NCI-H2081 (cell line): Measurements from ENCODE around the gene RAPGEF1.
A peak's percentile ranks its signal among the peaks of the same experiment; 100 is the strongest.

ENCODE experiments used
- DNase-seq, 2 experiments: peaks; one replicate each; lab custom pipeline; 2025; lab: John Stamatoyannopoulos, UW

Gene RAPGEF1

GRCh38 chr9:131707733-131708157 is 32.1 kb downstream of the RAPGEF1 start:
- no peak for DNase-seq

GRCh38 chr9:131707050-131707449 is 32.8 kb downstream of the RAPGEF1 start:
- no peak for DNase-seq

- DNase-seq: no peak
Measured at GRCh38 chr9:131706608-131706970, 33.3 kb downstream of the RAPGEF1 start.

- DNase-seq: no peak
Measured at GRCh38 chr9:131704988-131705387, 34.9 kb downstream of the RAPGEF1 start.

- DNase-seq: peak; percentile 12 to 48
Measured at GRCh38 chr9:131704141-131704983, 35.5 kb downstream of the RAPGEF1 start.

GRCh38 chr9:131703697-131704096 is 36.2 kb downstream of the RAPGEF1 start:
- DNase-seq: no peak

- no peak for DNase-seq
Measured at GRCh38 chr9:131702911-131703310, 37.0 kb downstream of the RAPGEF1 start.

- no peak for DNase-seq
Measured at GRCh38 chr9:131701789-131702337, 38.0 kb downstream of the RAPGEF1 start.

- no peak for DNase-seq
Measured at GRCh38 chr9:131701436-131701781, 38.5 kb downstream of the RAPGEF1 start.

- DNase-seq: no peak
Measured at GRCh38 chr9:131700765-131701435, 39.0 kb downstream of the RAPGEF1 start.

GRCh38 chr9:131700076-131700475 is 39.8 kb downstream of the RAPGEF1 start:
- DNase-seq: no peak

GRCh38 chr9:131698618-131698985 is 41.3 kb downstream of the RAPGEF1 start:
- DNase-seq: no peak

- DNase-seq: no peak
Measured at GRCh38 chr9:131697908-131698617, 41.8 kb downstream of the RAPGEF1 start.

GRCh38 chr9:131697097-131697496 is 42.8 kb downstream of the RAPGEF1 start:
- no peak for DNase-seq

GRCh38 chr9:131695836-131696460 is 43.9 kb downstream of the RAPGEF1 start:
- no peak for DNase-seq

- DNase-seq: no peak
Measured at GRCh38 chr9:131695366-131695765, 44.5 kb downstream of the RAPGEF1 start.

- DNase-seq: no peak
Measured at GRCh38 chr9:131693651-131694597, 46.0 kb downstream of the RAPGEF1 start.

- no peak for DNase-seq
Measured at GRCh38 chr9:131692612-131693562, 47.0 kb downstream of the RAPGEF1 start.

GRCh38 chr9:131691969-131692611 is 47.8 kb downstream of the RAPGEF1 start:
- DNase-seq: no peak
